Retinal pigment epithelial cell (primary cell): ENCODE data around the gene ARMC12.
A peak's percentile ranks its signal among the peaks of the same experiment; 100 is the strongest.

Source experiments
- DNase-seq: peaks from one replicate; pipeline ENCODE4 v3.0.0-alpha.2; 2010; ENCODE audit warnings: low read depth
- H3K4me3 ChIP-seq: 2 replicates; pipeline ENCODE4 v1.5.1; 2011; ENCODE audit warnings: mild to moderate bottlenecking, low read length, control low read depth, moderate library complexity
- TF ChIP-seq, protein P1 (sequence below): conservative IDR thresholded peaks from 2 replicates; pipeline ENCODE4 v1.5.1; 2011; ENCODE audit warnings: low read depth, low read length, control low read depth, inconsistent platforms

Gene ARMC12

DNA sequence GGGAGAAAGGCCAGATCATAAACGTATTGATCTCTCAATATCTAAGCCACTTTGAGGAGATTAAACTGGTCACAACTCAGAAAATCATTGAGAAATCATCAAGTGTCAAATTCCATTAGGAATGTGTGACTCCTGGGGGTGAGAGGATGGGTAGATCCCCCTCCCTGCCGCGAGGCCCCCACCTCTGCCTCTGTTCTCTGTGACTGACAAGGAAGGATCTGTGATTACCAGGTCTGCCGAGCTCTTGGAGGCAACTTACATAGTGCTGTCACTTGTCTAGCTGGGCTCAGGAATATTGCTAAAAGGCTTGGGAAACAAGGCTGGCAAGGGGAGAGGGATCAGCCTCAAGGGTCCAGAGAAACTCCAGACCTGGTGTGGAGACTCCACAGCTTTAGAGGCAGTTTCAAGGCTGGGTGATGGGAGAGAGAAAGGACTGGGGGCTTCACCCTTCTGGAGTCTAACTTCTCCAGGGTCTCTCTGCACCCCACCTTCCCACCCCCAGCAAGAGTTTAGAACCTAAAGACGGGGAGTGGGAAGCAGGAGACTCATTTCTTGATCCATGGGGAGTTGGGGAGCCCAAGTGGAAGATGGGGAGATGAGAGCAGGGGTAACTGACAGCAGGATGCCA lies 11.6 kb upstream of the ARMC12 start:
- H3K4me3 ChIP-seq = no peak overlapping the region
- TF ChIP-seq, protein P1, sequence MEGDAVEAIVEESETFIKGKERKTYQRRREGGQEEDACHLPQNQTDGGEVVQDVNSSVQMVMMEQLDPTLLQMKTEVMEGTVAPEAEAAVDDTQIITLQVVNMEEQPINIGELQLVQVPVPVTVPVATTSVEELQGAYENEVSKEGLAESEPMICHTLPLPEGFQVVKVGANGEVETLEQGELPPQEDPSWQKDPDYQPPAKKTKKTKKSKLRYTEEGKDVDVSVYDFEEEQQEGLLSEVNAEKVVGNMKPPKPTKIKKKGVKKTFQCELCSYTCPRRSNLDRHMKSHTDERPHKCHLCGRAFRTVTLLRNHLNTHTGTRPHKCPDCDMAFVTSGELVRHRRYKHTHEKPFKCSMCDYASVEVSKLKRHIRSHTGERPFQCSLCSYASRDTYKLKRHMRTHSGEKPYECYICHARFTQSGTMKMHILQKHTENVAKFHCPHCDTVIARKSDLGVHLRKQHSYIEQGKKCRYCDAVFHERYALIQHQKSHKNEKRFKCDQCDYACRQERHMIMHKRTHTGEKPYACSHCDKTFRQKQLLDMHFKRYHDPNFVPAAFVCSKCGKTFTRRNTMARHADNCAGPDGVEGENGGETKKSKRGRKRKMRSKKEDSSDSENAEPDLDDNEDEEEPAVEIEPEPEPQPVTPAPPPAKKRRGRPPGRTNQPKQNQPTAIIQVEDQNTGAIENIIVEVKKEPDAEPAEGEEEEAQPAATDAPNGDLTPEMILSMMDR = no peak
- no peak for DNase-seq

DNA sequence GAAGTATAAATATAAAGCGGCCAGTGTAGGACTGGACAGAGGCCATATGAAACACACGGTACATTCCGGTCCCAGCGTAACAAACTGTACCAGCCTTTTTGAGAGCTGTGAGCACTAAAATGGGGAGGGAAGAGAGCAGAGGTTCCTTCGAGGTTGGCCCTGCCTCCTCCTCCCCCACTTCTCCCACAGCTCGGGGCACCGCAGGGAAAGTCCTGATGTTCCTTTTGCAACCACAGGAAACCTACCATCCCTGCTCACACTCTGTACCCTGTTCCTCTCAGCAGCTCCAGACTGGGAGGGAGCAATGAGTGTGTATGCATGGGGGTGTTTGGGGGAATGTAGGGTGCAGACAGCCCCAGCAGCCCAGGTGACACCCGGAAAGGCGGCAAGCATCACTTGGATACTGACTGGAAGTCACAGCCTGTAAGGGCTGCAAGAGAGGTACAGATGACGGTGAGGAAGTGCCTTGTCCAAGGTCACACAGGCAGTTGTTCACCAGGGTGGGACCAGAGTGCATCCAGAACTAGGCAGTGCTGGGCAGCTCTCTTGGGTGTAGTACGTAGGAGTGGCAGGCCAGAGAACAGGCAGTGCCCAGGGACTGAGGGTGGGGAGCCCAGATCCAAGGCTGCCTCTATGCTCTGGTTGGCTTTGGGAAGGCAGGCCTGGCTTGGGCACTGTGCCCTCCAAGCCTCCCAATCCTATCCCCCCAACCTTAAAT lies 11.0 kb upstream of the ARMC12 start:
- TF ChIP-seq, protein P1 = no peak
- H3K4me3 ChIP-seq = no peak overlapping the region
- DNase-seq = no peak

DNA sequence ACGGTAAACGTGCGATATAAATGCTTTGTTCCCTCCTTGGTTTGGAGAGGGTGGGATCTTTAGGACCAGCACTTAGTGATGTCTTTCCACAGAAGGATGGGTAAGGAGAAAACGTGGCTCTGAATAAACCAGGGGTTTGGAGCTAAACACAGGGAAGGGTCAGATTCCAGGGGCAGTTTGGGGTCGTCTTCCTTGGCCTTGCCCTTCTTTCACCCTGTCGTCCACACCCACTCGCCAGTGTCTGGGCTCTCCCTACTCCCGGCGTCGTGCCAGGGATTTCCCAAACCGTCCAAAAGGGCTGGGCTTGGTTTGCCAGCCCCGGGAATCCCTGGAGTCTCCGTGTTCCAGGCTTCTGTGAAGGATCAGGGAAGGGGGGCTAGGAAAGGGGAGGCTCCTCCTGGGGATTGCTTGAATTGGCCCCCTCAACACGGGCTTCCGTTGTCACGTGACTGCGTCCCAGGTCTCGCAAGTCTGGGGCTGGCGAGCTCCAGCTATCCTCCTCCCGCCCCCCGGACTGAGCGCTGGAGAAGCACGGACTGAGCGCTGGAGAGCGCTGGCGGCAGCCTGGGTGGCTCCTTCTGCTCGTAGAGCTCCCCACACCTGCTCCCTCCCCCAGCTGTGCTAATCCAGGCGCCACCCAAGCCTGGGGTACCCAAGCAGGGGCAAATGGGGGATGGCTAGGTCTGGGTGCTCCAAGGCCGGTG lies 9.4 kb upstream of the ARMC12 start:
- peak overlapping the region; percentile 52 for H3K4me3 ChIP-seq
- peak; percentile 48 for DNase-seq
- TF ChIP-seq, protein P1 = no peak

DNA sequence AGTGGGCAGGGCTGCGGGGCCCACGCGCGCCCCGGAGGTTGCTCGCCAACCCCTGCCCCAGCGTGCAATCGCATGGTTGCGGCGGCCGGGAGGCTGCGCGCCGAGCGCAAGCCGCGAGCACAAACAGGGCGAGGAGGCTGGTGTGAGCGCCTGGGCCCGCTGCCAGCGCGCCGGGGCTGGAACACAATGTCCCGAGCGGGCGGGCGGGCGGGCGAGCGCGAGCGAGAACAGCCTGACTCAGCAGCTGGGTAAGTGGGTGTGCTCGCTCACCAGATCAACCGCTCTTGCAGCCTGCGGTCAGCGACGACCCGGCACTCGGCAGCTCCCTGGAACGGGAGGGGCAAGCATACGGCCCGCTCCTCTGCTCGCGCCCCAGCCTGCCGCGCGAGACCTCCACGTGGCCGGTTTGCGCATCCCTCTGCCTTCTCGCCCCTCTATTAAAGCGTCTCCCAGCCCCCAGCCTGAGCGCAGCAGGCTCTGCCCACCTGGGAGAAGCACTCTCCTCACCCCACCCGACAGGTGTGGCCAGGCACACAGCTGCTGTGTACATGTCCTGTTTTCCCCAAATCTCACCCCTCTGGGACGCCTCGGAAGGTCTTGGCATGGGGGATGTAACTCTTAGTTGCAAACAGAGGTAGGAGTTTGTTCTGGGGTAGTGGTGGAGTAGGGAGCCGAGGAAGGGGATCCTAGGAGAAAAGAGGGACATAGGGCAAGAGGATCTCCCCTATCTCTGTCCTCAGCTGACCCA lies 8.7 kb upstream of the ARMC12 start:
- TF ChIP-seq, protein P1 = no peak
- DNase-seq = peak; percentile 94
- H3K4me3 ChIP-seq = peak overlapping the region; percentile 52

DNA sequence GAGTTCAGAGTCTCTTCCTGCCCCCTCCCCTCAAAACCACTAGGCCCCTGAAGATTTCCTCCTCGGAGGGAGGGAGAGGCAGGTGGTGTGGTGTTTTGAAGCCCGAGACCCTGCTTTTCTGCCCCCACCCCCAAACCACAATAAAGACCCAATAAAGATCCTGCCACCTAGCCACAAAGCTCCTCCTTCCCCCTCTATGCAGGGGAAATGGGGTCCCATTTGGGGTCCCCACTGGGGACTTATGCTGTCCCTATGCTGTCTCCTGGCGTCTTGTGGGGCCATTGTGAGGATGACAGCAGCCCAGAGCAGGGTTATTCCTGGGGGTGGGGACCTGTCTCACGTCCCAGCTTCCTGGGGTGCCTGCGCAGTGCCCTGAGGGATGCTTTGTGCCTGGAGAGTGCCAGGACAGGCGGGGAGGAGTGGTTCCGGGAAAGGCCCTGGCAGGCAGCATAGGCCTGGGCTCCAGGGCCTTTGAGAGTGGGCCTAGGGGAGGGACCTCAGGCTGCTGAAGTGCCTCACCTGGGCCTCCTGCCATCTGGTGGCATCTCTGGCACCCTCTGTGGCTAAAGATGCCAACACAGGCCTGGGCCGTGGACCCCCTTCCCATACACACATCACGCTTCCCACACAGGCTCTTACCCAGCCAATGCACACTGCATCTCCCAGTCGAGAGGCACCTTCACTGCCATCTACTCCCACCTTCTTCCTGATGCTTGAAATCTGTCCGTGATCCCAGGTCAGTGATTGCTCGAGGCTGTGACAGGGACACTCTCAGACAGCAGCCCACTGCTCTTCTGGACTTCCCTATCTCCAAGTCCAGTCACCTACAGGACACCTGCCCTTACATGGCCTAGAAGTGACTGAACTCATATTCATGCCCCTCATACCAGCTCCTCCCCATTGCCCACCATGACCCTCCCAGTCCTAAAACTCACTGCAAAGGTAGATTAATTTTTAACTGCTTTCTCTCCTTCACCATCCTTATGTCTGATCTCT lies 7.9 kb upstream of the ARMC12 start:
- no peak overlapping the region for H3K4me3 ChIP-seq
- TF ChIP-seq, protein P1 = no peak
- no peak for DNase-seq

DNA sequence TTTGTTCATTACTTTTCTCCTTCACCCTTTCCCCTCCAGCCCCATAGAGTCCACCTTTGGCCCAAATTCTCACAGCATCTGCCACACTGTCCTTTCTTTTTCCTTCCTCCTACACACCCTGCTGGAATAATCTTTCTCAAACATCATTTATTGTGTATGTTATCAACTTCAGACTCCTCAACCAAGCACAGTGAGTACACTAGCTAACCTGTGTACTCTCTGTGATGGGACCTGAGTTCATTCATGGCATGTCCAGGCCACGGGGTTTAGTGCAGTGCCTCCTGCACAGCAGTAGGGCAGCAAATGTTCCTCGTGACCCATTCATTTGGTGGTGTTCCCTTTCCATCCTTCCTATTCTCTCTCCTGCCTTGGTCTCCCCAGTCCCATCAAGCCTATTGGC lies 7.1 kb upstream of the ARMC12 start:
- DNase-seq = no peak
- H3K4me3 ChIP-seq = no peak overlapping the region
- TF ChIP-seq, protein P1 = no peak
